ENCODE data around the gene JPH3. TPM values are rescaled to one million over a fixed set of nuclear protein-coding genes. Genes with fewer than 3 reads are reported as not detected.

The JPH3 gene
- total RNA-seq, 6 experiments from 2014 or later: not detected

- TF ChIP-seq CTCF (IDR thresholded peaks at IDR 0.05): no peak
- no peak for DNase-seq
These were observed 125.0 kb downstream of the JPH3 start for GRCh38 chr16:87727346-87727745.

GRCh38 chr16:87728026-87728425 is 125.7 kb downstream of the JPH3 start:
- Mint-ChIP-seq H3K36me3 (ENCODE audit: low read depth) (peaks cover 34% of the 10 kb centered on the region), H3K27me3 (ENCODE audit: insufficient read depth) (no peaks in the 10 kb centered on the region), H3K4me3 (no peak overlapping the region), H3K4me1 (ENCODE audit: low read depth) (peaks cover 4% of the 10 kb centered on the region; the same call in 1 of the 2 replicates), H3K9me3 (no peaks in the 10 kb centered on the region), H3K27ac (no peak overlapping the region)
- no peak for TF ChIP-seq CTCF (IDR thresholded peaks at IDR 0.05)
- no peak for DNase-seq

More at GRCh38 chr16:87727346-87727745, 125.0 kb downstream of the JPH3 start:
- Mint-ChIP-seq H3K27me3 (ENCODE audit: insufficient read depth) (no peaks in the 10 kb centered on the region), H3K4me3 (no peak overlapping the region), H3K27ac (no peak overlapping the region), H3K4me1 (ENCODE audit: low read depth) (peaks cover 4% of the 10 kb centered on the region; the same call in 1 of the 2 replicates), H3K9me3 (no peaks in the 10 kb centered on the region), H3K36me3 (ENCODE audit: low read depth) (peaks cover 37% of the 10 kb centered on the region)

- no peak for DNase-seq
- H3K27ac Mint-ChIP-seq: no peak overlapping the region
- no peak for TF ChIP-seq CTCF (IDR thresholded peaks at IDR 0.05)
- H3K9me3 Mint-ChIP-seq: no peaks in the 10 kb centered on the region
- no peaks in the 10 kb centered on the region for H3K27me3 Mint-ChIP-seq (ENCODE audit: insufficient read depth)
- peaks cover under 1% of the 10 kb centered on the region for H3K4me1 Mint-ChIP-seq (ENCODE audit: low read depth)
- H3K36me3 Mint-ChIP-seq (ENCODE audit: low read depth): peaks cover 31% of the 10 kb centered on the region
- H3K4me3 Mint-ChIP-seq: no peak overlapping the region
These were observed 127.1 kb downstream of the JPH3 start for GRCh38 chr16:87729266-87729954.

- no peak for DNase-seq
- H3K4me3 Mint-ChIP-seq: no peak overlapping the region
- no peak for TF ChIP-seq CTCF (IDR thresholded peaks at IDR 0.05)
- H3K4me1 Mint-ChIP-seq (ENCODE audit: low read depth): peaks cover 4% of the 10 kb centered on the region
- no peaks in the 10 kb centered on the region for H3K27me3 Mint-ChIP-seq (ENCODE audit: insufficient read depth)
- no peak overlapping the region for H3K27ac Mint-ChIP-seq
- peaks cover 17% of the 10 kb centered on the region for H3K36me3 Mint-ChIP-seq (ENCODE audit: low read depth)
- no peaks in the 10 kb centered on the region for H3K9me3 Mint-ChIP-seq
These were observed 129.3 kb downstream of the JPH3 start for GRCh38 chr16:87731607-87732006.

- Mint-ChIP-seq H3K27me3 (ENCODE audit: insufficient read depth) (no peaks in the 10 kb centered on the region), H3K9me3 (no peaks in the 10 kb centered on the region), H3K4me3 (no peak overlapping the region), H3K27ac (no peak overlapping the region), H3K36me3 (ENCODE audit: low read depth) (peaks cover 7% of the 10 kb centered on the region), H3K4me1 (ENCODE audit: low read depth) (peaks cover 4% of the 10 kb centered on the region)
- DNase-seq: no peak
- TF ChIP-seq CTCF (IDR thresholded peaks at IDR 0.05): no peak
These were observed 130.9 kb downstream of the JPH3 start for GRCh38 chr16:87733190-87733589.
